Panc1 (cell line): ENCODE measurements around the gene PYGM. TPM values are rescaled to one million over a fixed set of nuclear protein-coding genes. Genes with fewer than 3 reads are reported as not detected.

ENCODE experiments used
- ATAC-seq: fragments of 200-7000 bp; cut with Tn5 transposase; 2 replicates; pipeline ENCODE4 v1.9.1; 2020; ENCODE audit warnings: mild to moderate bottlenecking, moderate library complexity
- BruUV-seq: library from RNA; stranded (reverse); fragments of 400-500 nt; replicated peaks from 2 replicates; lab custom pipeline; 2021; lab: Mats Ljungman, UMichigan
- CTCF ChIA-PET: fragments of 300-600 bp; sonication (Branson Sonifier 250); formaldehyde crosslinking; loops from one replicate; lab custom pipeline; 2022; ENCODE audit warnings: antibody characterized with exemption; lab: Charles Lee
- POLR2A ChIA-PET: fragments of 300-600 bp; sonication (Branson Sonifier 250); formaldehyde crosslinking; loops from one replicate; lab custom pipeline; 2022; ENCODE audit warnings: antibody characterized with exemption; lab: Charles Lee
- DNase-seq: peaks from one replicate; pipeline ENCODE4 v3.0.0-alpha.2; 2010; ENCODE audit warnings: low read depth, low spot score
- H3K27ac ChIP-seq: 2 replicates; pipeline ENCODE4 v1.5.1; 2011; ENCODE audit warnings: mild to moderate bottlenecking, low read length, inconsistent platforms
- H3K27me3 ChIP-seq: fragments of 200-500 bp; sonication (Bioruptor generic); 2 replicates; pipeline ENCODE4 v1.6.0; 2014; ENCODE audit warnings: low read length, inconsistent platforms; ENCODE audit not compliant: control insufficient read depth, insufficient read depth
- H3K36me3 ChIP-seq: fragments of 200-500 bp; sonication (Bioruptor generic); 2 replicates; pipeline ENCODE4 v1.5.1; 2014; ENCODE audit warnings: inconsistent platforms, mild to moderate bottlenecking, low read length, moderate library complexity; ENCODE audit not compliant: control insufficient read depth, insufficient read depth
- H3K4me1 ChIP-seq: 2 replicates; pipeline ENCODE4 v1.5.1; 2011; ENCODE audit warnings: inconsistent platforms, mild to moderate bottlenecking, low read length, moderate library complexity; ENCODE audit not compliant: control insufficient read depth, insufficient read depth
- H3K4me3 ChIP-seq, 2 experiments: 2 replicates each; pipeline ENCODE4 v1.5.1; 2011 to 2012; ENCODE audit warnings: low read depth in 2 of 2, low read length in 2 of 2, mild to moderate bottlenecking in 2 of 2, inconsistent platforms in 1 of 2, moderate library complexity in 1 of 2
- H3K9me3 ChIP-seq: fragments of 200-500 bp; sonication (Bioruptor generic); 2 replicates; pipeline ENCODE4 v1.5.1; 2014; ENCODE audit warnings: low read depth, mild to moderate bottlenecking, inconsistent platforms, low read length, moderate library complexity; ENCODE audit not compliant: control insufficient read depth, insufficient read depth
- CTCF ChIP-seq: fragments of 450-650 bp; IDR thresholded peaks from 2 replicates; pipeline ENCODE4 v1.5.1; 2017; ENCODE audit warnings: mild to moderate bottlenecking
- POLR2AphosphoS5 ChIP-seq: IDR thresholded peaks from 2 replicates; pipeline ENCODE4 v1.6.1; 2012; ENCODE audit warnings: mild to moderate bottlenecking, low read depth, low read length, moderate library complexity
- SIN3A ChIP-seq: IDR thresholded peaks from 2 replicates; pipeline ENCODE4 v1.6.1; 2012; ENCODE audit warnings: low read depth, mild to moderate bottlenecking, low read length, moderate library complexity, borderline replicate concordance; ENCODE audit not compliant: insufficient read depth
- TCF7L2 ChIP-seq: IDR thresholded peaks from 2 replicates; pipeline ENCODE4 v1.6.1; 2011; ENCODE audit warnings: mild to moderate bottlenecking, low read depth, low read length, inconsistent platforms
- in situ Hi-C: cut with HindIII; loops from 2 replicates; pipeline ENCODE4 v1.10.0; 2016; ENCODE audit warnings: low sequenced_read_pairs, low pct_unique_long_range_greater_than_20kb
- intact Hi-C: fragments of 100-400 bp; cut with micrococcal nuclease; formaldehyde crosslinking; loops from one replicate; pipeline ENCODE4 v1.10.0; 2022; ENCODE audit not compliant: unreplicated experiment
- total RNA-seq: library from RNA; stranded (reverse); gene quantifications from one replicate; pipeline ENCODE4 v1.2.1, GENCODE V29; 2021; ENCODE audit not compliant: unreplicated experiment
- TF ChIP-seq, protein P1 (sequence below), 2 experiments: IDR thresholded peaks; 2 replicates each; pipeline ENCODE4 v1.6.1; 2011 to 2012; ENCODE audit warnings: low read depth in 2 of 2, control low read depth in 1 of 2, low read length in 1 of 2, mild to moderate bottlenecking in 1 of 2, moderate library complexity in 1 of 2; ENCODE audit not compliant: insufficient read depth in 1 of 2

PYGM gene
- total RNA-seq, 1 experiment from 2014 or later, result 0.39 TPM

GRCh38 chr11:64729851-64730382 lies 29.9 kb downstream of the PYGM start:
- ATAC-seq, result peak; percentile 65
- peaks cover 3% of the 10 kb centered on the region; the same call in 1 of the 2 replicates for H3K4me1 ChIP-seq
- in situ Hi-C loops (no loop called here), intact Hi-C loops (no loop called here)
- H3K27ac ChIP-seq, result no peak overlapping the region
- no peaks in the 10 kb centered on the region for H3K27me3 ChIP-seq
- H3K36me3 ChIP-seq, result no peaks in the 10 kb centered on the region
- no peak for DNase-seq
- no peak for TF ChIP-seq POLR2AphosphoS5
- no peak for TF ChIP-seq CTCF
- no peak for TF ChIP-seq SIN3A
- TF ChIP-seq, protein P1, sequence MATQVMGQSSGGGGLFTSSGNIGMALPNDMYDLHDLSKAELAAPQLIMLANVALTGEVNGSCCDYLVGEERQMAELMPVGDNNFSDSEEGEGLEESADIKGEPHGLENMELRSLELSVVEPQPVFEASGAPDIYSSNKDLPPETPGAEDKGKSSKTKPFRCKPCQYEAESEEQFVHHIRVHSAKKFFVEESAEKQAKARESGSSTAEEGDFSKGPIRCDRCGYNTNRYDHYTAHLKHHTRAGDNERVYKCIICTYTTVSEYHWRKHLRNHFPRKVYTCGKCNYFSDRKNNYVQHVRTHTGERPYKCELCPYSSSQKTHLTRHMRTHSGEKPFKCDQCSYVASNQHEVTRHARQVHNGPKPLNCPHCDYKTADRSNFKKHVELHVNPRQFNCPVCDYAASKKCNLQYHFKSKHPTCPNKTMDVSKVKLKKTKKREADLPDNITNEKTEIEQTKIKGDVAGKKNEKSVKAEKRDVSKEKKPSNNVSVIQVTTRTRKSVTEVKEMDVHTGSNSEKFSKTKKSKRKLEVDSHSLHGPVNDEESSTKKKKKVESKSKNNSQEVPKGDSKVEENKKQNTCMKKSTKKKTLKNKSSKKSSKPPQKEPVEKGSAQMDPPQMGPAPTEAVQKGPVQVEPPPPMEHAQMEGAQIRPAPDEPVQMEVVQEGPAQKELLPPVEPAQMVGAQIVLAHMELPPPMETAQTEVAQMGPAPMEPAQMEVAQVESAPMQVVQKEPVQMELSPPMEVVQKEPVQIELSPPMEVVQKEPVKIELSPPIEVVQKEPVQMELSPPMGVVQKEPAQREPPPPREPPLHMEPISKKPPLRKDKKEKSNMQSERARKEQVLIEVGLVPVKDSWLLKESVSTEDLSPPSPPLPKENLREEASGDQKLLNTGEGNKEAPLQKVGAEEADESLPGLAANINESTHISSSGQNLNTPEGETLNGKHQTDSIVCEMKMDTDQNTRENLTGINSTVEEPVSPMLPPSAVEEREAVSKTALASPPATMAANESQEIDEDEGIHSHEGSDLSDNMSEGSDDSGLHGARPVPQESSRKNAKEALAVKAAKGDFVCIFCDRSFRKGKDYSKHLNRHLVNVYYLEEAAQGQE (IDR thresholded peaks at IDR 0.05; ENCODE audit: insufficient read depth in 1 of 2, low read depth in 2 of 2, low read length in 1 of 2), result no peak
- no peak for TF ChIP-seq TCF7L2
- H3K4me3 ChIP-seq, result no peak overlapping the region
- POLR2A ChIA-PET, result no interaction called here
- H3K9me3 ChIP-seq, result no peaks in the 10 kb centered on the region
- BruUV-seq, result no TSS peak
- CTCF ChIA-PET, result no interaction called here

DNA sequence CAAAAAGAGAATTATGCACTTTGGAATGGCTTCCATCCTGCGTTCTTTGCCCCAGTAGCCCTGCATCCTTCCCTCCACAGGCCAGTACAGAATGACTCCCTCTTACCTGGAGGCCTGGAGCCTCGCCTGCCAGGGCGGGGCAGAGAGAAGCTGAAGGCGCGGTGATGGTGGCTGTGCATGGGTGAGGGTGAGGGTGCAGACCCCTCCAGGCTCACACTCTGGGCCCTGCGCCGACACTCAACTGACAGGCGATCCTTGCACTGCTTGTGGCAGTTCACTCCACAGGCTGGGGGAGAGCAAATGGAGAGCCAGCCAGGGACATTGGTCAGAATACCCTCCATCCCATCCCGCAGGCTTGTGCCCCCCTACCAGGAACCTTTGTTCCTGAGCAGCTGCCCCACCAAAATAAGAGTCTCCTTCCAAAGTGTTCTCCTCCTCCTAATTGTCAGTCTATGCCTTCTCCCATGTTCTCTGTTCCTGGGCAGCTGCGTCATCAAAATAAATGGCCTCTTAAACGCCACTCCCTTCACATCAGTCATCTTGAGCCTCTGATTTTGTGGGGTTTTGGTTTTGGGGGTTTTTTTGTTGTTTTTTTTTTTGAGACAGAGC lies 30.9 kb downstream of the PYGM start:
- TF ChIP-seq SIN3A (no peak), CTCF (no peak), POLR2AphosphoS5 (no peak), TCF7L2 (no peak)
- TF ChIP-seq, protein P1 (IDR thresholded peaks at IDR 0.05; ENCODE audit: insufficient read depth in 1 of 2, low read depth in 2 of 2, low read length in 1 of 2), result no peak
- intact Hi-C loops, result no loop called here
- no TSS peak for BruUV-seq
- ChIA-PET CTCF (no interaction called here), POLR2A (no interaction called here)
- H3K9me3 ChIP-seq, result no peaks in the 10 kb centered on the region
- in situ Hi-C loops, result no loop called here
- DNase-seq (no peak), ATAC-seq (no peak)
- H3K4me3 ChIP-seq, result no peak overlapping the region
- H3K36me3 ChIP-seq, result no peaks in the 10 kb centered on the region
- no peaks in the 10 kb centered on the region for H3K27me3 ChIP-seq
- H3K27ac ChIP-seq, result no peak overlapping the region
- peaks cover 5% of the 10 kb centered on the region for H3K4me1 ChIP-seq
